HCT116 (cell line): ENCODE measurements around the gene TEX29.

Experiments
- CTCF ChIP-seq, 3 experiments: fragments of 200-600 bp in 1 of 3; sonication (generic) in 1 of 3; IDR thresholded peaks in 2 of 3; conservative IDR thresholded peaks in 1 of 3; 2 replicates each; pipeline ENCODE4 v1.5.1; 2012 to 2017; ENCODE audit warnings: low read depth in 2 of 3, low read length in 2 of 3, antibody characterized with exemption in 1 of 3, borderline replicate concordance in 1 of 3, control low read depth in 1 of 3, mild to moderate bottlenecking in 1 of 3, mixed read lengths in 1 of 3, mixed run types in 1 of 3, moderate library complexity in 1 of 3; ENCODE audit not compliant: insufficient read depth in 1 of 3
- EZH2phosphoT487 ChIP-seq: fragments of 200-600 bp; IDR thresholded peaks from 2 replicates; pipeline ENCODE4 v1.6.1; 2018; ENCODE audit warnings: antibody characterized with exemption, borderline replicate concordance
- JUND ChIP-seq: IDR thresholded peaks from 2 replicates; pipeline ENCODE4 v1.6.1; 2012
- POLR2AphosphoS5 ChIP-seq: IDR thresholded peaks from 2 replicates; pipeline ENCODE4 v1.6.1; 2011; ENCODE audit warnings: mild to moderate bottlenecking, low read depth, low read length, moderate library complexity
- TF ChIP-seq, protein P1 (sequence below): IDR thresholded peaks from 2 replicates; pipeline ENCODE4 v1.6.1; 2011; ENCODE audit warnings: mild to moderate bottlenecking, low read length, moderate library complexity; ENCODE audit not compliant: insufficient replicate concordance; ENCODE audit errors: extremely low read depth
- TF ChIP-seq, protein P2 (sequence below): IDR thresholded peaks from 2 replicates; pipeline ENCODE4 v1.6.1; 2012; ENCODE audit warnings: low read depth

DNA sequence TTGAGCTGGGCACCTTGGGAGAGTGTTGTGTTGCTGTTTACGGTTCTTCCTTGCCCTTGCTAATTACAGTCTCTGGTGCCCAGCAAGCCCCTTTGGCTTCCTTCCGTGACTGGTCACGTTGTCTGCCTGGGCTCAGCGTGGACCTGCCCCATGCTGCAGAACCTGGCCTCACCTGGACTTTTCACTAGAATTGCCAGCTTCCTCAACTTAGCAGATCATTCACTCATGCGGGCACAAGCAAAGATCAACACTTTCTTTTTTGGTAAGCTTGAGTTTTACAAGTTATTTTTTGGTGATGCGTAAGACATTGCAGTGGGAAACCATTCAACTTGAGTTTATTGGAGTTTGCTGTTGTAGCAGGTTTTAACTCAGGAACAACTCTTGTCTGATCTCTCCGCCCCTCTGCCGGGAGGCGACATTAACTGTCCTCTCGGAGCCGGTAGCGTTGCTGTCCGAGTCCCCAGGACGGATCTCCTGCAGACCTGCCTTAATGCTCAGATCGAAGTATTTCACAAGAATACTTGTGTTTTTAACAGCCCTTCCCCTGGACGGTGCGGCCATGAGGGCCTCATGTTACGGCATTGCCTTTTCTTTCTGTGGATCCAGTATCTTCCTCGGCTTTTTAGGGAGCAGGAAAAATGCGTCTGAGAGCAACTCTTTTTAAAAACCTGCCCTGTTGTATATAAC lies 15.7 kb upstream of the TEX29 start:
- TF ChIP-seq CTCF (IDR thresholded peaks at IDR 0.05 in 2 of 3, conservative IDR thresholded peaks at IDR 0.05 in 1 of 3; ENCODE audit: borderline replicate concordance in 1 of 3, insufficient read depth in 1 of 3, low read depth in 2 of 3, low read length in 2 of 3) (no peak), POLR2AphosphoS5 (no peak), EZH2phosphoT487 (no peak), JUND (no peak)
- TF ChIP-seq, protein P1, sequence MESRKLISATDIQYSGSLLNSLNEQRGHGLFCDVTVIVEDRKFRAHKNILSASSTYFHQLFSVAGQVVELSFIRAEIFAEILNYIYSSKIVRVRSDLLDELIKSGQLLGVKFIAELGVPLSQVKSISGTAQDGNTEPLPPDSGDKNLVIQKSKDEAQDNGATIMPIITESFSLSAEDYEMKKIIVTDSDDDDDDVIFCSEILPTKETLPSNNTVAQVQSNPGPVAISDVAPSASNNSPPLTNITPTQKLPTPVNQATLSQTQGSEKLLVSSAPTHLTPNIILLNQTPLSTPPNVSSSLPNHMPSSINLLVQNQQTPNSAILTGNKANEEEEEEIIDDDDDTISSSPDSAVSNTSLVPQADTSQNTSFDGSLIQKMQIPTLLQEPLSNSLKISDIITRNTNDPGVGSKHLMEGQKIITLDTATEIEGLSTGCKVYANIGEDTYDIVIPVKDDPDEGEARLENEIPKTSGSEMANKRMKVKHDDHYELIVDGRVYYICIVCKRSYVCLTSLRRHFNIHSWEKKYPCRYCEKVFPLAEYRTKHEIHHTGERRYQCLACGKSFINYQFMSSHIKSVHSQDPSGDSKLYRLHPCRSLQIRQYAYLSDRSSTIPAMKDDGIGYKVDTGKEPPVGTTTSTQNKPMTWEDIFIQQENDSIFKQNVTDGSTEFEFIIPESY = no peak
- TF ChIP-seq, protein P2, sequence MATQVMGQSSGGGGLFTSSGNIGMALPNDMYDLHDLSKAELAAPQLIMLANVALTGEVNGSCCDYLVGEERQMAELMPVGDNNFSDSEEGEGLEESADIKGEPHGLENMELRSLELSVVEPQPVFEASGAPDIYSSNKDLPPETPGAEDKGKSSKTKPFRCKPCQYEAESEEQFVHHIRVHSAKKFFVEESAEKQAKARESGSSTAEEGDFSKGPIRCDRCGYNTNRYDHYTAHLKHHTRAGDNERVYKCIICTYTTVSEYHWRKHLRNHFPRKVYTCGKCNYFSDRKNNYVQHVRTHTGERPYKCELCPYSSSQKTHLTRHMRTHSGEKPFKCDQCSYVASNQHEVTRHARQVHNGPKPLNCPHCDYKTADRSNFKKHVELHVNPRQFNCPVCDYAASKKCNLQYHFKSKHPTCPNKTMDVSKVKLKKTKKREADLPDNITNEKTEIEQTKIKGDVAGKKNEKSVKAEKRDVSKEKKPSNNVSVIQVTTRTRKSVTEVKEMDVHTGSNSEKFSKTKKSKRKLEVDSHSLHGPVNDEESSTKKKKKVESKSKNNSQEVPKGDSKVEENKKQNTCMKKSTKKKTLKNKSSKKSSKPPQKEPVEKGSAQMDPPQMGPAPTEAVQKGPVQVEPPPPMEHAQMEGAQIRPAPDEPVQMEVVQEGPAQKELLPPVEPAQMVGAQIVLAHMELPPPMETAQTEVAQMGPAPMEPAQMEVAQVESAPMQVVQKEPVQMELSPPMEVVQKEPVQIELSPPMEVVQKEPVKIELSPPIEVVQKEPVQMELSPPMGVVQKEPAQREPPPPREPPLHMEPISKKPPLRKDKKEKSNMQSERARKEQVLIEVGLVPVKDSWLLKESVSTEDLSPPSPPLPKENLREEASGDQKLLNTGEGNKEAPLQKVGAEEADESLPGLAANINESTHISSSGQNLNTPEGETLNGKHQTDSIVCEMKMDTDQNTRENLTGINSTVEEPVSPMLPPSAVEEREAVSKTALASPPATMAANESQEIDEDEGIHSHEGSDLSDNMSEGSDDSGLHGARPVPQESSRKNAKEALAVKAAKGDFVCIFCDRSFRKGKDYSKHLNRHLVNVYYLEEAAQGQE = no peak
